Measurements from ENCODE around the gene SUPT6H. TPM values are rescaled to one million over a fixed set of nuclear protein-coding genes. Genes with fewer than 3 reads are reported as not detected.
A peak's percentile ranks its signal among the peaks of the same experiment; 100 is the strongest.

SUPT6H gene
- 10 to 100 TPM; 48.7 to 87.3 (median 71.9) TPM for total RNA-seq

- Histone ChIP-seq H3K36me3 (peaks cover 0 to 51% of the 10 kb centered on the region in 2 donors), H3K27ac (peak within 1 kb of the TSS; percentile 83 to 99 (median 97)), H3K27me3 (no peaks in the 10 kb centered on the region), H3K4me3 (peak within 1 kb of the TSS; percentile 78 to 80), H3K9me3 (no peaks in the 10 kb centered on the region), H3K4me1 (peaks cover 6 to 64% (median 23%) of the 10 kb centered on the region in 3 donors)
- 0% methylated on average over 5 to 18 of the region's 66 CpGs for WGBS, 2 donors (ENCODE audit: low coverage in 1 of 2)
- ATAC-seq, result peak; percentile 95
- TF ChIP-seq POLR2AphosphoS5 (IDR thresholded peaks at IDR 0.05) (peak; percentile 96), POLR2A (IDR thresholded peaks at IDR 0.05) (peak; percentile 82 to 88), EP300 (IDR thresholded peaks at IDR 0.05) (no peak), CTCF (IDR thresholded peaks at IDR 0.05) (no peak)
Measured at GRCh38 chr17:28661635-28662526, at the start of gene SUPT6H, which contains the start of gene SDF2. SUPT6H (plus strand) TSS chr17:28662205; CDS start chr17:28673402, 11,197 bp downstream. SDF2 (minus strand) TSS chr17:28661906; CDS start chr17:28661876, 30 bp downstream.

- peaks cover 0 to 7% (median 0%) of the 10 kb centered on the region in 3 donors for H3K4me1 ChIP-seq
- no peaks in the 10 kb centered on the region for H3K9me3 ChIP-seq
- no peak overlapping the region for H3K27ac ChIP-seq
- no peak for TF ChIP-seq POLR2A (IDR thresholded peaks at IDR 0.05)
- no peak for TF ChIP-seq CTCF (IDR thresholded peaks at IDR 0.05)
- TF ChIP-seq EP300 (IDR thresholded peaks at IDR 0.05), result no peak
- TF ChIP-seq POLR2AphosphoS5 (IDR thresholded peaks at IDR 0.05), result no peak
- no peak for ATAC-seq
- H3K4me3 ChIP-seq, result no peak overlapping the region
- H3K27me3 ChIP-seq, result no peaks in the 10 kb centered on the region
- H3K36me3 ChIP-seq, result peaks cover 2 to 69% of the 10 kb centered on the region in 2 donors
- WGBS, 2 donors (ENCODE audit: low coverage in 1 of 2), result 60 to 69% methylated on average over 1 to 2 of the region's 2 CpGs
Measured at GRCh38 chr17:28612531-28612930, 49.5 kb upstream of the SUPT6H start.

GRCh38 chr17:28612936-28613872, 48.8 kb upstream of the SUPT6H start:
- ATAC-seq, result peak; percentile 22
- Histone ChIP-seq H3K4me1 (peaks cover 0 to 7% (median 0%) of the 10 kb centered on the region in 3 donors), H3K36me3 (peaks cover 2 to 75% of the 10 kb centered on the region in 2 donors), H3K27ac (no peak overlapping the region), H3K4me3 (no peak overlapping the region), H3K27me3 (no peaks in the 10 kb centered on the region), H3K9me3 (no peaks in the 10 kb centered on the region)
- 65 to 79% methylated on average over 3 to 5 of the region's 6 CpGs for WGBS, 2 donors (ENCODE audit: low coverage in 1 of 2)
- no peak for TF ChIP-seq EP300 (IDR thresholded peaks at IDR 0.05)
- TF ChIP-seq CTCF (IDR thresholded peaks at IDR 0.05), result peak in 3 of 4 experiments; percentile 50 to 69 (median 53)
- no peak for TF ChIP-seq POLR2A (IDR thresholded peaks at IDR 0.05)
- no peak for TF ChIP-seq POLR2AphosphoS5 (IDR thresholded peaks at IDR 0.05)

GRCh38 chr17:28613931-28614381, 48.0 kb upstream of the SUPT6H start, which contains the start of gene RSKR:
RSKR (minus strand) TSS chr17:28614185; CDS start chr17:28614161, 24 bp downstream.
- no peaks in the 10 kb centered on the region for H3K27me3 ChIP-seq
- H3K27ac ChIP-seq, result no peak within 1 kb of the TSS
- H3K36me3 ChIP-seq, result peaks cover 2 to 83% of the 10 kb centered on the region in 2 donors
- peaks cover 0 to 7% (median 0%) of the 10 kb centered on the region in 3 donors for H3K4me1 ChIP-seq
- no peak within 1 kb of the TSS for H3K4me3 ChIP-seq
- TF ChIP-seq POLR2A (IDR thresholded peaks at IDR 0.05) (no peak), CTCF (IDR thresholded peaks at IDR 0.05) (no peak), EP300 (IDR thresholded peaks at IDR 0.05) (no peak), POLR2AphosphoS5 (IDR thresholded peaks at IDR 0.05) (no peak)
- peak; percentile 38 for ATAC-seq
- WGBS, 2 donors (ENCODE audit: low coverage in 1 of 2), result 0 to 60% methylated on average over 1 to 2 of the region's 5 CpGs
- no peaks in the 10 kb centered on the region for H3K9me3 ChIP-seq
